Hematopoietic multipotent progenitor cell treated with erythropoietin and hydrocortisone succinate and interleukin-3 and kit ligand, for 6 days (in vitro differentiated cells): ENCODE results near the gene INTS6L.

Source experiments
- DNase-seq: peaks from one replicate; pipeline ENCODE4 v3.0.0-alpha.2; 2015

INTS6L gene, protein sequence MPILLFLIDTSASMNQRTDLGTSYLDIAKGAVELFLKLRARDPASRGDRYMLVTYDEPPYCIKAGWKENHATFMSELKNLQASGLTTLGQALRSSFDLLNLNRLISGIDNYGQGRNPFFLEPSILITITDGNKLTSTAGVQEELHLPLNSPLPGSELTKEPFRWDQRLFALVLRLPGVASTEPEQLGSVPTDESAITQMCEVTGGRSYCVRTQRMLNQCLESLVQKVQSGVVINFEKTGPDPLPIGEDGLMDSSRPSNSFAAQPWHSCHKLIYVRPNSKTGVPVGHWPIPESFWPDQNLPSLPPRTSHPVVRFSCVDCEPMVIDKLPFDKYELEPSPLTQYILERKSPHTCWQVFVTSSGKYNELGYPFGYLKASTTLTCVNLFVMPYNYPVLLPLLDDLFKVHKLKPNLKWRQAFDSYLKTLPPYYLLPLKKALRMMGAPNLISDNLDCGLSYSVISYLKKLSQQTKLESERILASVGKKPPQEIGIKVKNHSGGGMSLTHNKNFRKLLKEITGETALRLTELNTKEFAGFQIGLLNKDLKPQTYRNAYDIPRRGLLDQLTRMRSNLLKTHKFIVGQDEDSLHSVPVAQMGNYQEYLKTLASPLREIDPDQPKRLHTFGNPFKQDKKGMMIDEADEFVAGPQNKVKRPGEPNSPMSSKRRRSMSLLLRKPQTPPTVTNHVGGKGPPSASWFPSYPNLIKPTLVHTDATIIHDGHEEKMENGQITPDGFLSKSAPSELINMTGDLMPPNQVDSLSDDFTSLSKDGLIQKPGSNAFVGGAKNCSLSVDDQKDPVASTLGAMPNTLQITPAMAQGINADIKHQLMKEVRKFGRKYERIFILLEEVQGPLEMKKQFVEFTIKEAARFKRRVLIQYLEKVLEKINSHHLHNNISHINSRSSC

DNA sequence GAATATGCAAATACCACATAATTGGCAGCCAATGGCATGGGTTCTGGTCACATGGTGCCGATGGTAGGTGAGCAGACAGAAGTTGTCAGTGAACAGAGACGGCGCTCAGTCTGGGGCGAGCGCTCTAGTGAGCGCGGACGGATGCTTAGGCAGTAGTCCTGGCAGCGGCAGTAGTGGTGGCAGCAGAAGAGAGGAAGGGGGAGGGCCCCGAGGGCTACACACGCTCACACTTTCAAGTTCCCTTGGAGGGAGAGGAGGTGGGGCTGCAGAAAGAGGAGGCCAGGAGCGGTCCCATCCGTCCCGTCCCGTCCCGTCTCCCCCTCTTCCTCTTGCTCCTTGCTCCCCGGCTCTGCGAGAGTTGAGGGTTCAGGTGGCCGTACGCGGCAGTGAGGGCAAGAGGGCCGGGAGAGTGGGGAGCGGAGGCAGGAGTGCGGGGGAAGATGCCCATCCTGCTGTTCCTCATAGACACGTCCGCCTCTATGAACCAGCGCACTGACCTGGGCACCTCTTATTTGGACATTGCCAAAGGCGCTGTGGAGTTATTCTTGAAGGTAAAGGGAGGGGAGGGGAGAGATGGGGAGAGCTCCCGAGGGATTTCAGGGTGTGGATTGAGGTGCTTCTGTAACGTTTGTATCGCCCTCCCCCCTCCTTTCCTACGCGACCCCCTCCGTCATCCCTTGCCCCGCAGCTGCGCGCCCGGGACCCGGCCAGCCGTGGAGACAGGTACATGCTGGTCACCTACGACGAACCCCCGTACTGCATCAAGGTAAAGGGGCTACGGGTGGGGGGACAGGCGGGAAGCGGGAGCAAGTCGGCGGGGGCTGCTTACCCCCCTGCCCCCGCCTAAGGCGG, at the start of gene INTS6L:
Gene INTS6L, plus strand, starts transcription at position 108 of the 852 bp plus-strand sequence. Its CDS starts 333 bp downstream, at position 441.
- peak; percentile 94 for DNase-seq

DNA sequence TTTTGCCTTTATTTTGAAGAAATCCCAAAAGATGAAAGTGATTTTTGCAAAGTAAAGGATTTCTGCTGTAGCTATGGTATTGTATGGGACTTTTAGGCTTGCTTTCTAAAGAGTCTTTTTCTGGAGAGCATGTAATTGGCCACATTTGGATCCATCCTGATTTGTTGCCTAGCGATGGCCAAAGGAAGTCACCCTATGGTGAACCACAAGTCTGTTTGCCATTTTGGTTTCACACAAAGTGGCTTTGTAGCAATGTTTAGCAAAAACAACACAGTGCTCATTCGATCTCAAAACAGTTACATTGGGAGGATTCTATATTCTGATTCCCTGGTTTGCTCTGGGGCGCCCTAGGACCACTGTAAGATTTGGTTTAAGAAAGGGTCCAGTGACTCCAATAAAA, 44.1 kb upstream of the INTS6L start:
- no peak for DNase-seq

DNA sequence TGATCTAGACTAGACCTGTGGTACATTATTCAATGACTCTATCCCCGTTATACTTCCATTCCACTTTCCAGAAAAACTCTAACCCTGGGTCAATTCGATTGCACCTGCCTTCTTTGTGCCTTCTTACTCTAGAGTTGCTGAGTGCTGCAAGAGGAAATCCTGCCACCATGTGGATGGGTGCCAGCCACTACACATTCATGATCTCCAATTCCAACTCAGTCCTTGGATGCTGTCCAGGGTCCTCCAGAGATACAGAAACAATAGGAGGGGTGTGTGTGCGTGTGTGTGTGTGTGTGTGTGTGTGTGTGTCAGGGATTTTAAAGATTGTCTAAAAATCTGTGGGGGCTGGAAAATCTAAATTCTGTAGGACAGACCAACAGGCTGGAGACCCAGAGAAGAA, 42.9 kb upstream of the INTS6L start:
- DNase-seq = peak; percentile 76

DNA sequence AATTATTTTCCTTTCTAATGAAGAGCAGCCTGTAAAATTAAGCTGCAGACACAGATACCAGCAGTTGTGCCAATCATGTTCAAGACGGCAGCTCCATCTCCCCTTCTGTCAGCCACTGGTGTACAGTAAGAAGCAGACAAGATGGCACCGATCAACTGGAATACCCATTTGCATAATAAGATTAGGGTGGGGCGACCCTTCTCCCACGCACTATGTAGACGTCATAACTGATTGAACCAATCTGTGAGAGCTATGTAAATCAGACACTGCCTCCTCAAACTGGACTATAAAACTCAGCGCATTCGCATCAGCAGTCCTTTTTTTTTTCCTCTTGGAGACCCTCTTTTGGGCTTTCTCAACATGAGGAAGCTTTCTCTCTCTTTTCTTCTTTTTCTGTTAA, 40.4 kb upstream of the INTS6L start:
- no peak for DNase-seq

DNA sequence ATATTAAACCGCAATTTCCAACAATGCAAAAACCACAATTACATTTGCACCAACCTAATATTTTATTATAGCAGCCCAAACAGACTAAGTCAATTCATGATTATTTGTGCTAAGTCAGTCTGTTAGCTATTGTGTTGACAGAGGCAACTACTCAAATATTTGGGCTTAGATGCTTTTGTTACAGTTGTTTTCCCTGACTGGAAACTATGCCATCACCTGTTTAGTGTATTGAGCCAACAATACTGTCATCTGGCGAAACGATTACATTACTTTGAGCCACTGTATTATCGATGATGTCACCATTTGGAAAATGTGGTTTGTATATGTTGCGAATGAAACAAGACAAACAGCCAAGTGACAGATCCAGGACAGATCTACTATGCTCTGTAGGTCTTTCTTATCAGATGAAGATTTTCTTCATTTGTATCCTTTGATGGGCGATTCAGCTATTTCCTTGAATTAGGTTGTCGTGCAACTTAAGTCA, 38.7 kb upstream of the INTS6L start:
- no peak for DNase-seq

DNA sequence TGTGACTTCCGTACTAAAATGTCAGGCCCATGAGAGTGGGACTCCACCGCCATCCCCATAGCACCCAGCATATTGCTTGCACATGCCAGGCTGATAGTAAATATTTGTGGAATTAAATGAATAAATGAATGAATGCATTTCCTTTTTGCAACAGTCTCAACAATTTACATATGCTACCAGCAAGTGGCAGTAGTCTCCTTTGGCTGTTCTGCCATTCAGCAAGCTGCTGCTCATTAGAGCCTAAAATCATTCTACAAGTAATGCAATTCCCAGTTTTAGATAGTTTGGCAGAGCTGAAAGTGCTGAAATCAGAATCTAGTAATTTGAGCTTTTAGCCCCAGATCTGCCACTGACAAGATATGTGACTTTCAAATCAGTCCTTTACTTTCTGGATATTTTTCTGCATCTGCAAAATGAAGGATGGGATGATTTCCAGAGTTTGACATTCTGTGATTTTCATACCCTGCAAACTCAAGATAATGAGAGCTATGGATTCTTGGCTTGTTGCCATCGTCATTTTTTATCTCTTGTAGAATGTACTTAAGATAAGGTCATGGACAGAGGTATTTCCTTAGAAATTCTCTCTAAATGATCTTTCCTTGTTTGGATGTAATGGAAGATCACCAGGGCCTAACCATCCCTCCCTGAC, 35.7 kb upstream of the INTS6L start:
- peak; percentile 62 for DNase-seq

DNA sequence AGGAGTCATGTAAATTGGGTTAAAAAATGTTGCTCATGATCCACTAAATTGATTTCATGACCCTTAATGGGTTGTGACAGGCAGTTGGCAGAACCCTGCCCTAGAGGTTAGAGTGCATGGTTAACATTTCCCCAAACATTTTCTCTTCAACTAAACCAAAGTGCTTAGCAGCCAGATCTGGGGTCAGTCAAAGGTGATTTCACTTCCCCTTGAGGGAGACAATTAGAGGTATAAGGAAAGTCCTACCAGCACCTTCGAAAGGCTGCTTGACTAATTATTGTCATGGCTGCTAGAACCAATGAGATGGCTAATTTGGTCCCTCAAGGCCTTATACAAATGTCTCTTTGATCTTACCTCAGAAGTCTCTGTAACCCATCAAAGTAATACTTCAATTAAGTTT, 30.9 kb upstream of the INTS6L start:
- no peak for DNase-seq

DNA sequence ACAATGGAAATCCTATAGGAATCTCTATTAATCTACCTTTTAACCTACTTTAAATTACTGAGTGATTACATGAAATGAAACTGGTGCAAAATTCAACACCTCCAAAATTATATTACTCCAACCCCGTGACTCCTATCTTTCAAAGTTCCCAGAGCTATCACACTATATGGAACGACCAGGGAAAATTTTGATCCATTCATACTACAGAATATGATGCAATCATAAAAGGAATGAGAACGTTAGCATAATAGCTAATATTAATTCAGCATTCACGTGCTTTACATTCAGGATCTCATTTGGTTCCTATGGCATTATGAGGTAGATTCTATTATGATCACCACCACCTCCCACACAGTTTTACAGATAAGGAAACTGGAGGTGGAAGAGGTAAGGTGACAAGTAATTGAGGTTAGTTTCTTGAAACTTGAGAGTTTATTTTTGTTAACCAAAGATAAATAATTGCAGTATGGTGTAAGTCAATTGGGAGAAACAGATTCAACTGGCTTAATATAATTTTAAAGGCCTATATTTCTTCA, 29.4 kb upstream of the INTS6L start:
- DNase-seq = no peak

DNA sequence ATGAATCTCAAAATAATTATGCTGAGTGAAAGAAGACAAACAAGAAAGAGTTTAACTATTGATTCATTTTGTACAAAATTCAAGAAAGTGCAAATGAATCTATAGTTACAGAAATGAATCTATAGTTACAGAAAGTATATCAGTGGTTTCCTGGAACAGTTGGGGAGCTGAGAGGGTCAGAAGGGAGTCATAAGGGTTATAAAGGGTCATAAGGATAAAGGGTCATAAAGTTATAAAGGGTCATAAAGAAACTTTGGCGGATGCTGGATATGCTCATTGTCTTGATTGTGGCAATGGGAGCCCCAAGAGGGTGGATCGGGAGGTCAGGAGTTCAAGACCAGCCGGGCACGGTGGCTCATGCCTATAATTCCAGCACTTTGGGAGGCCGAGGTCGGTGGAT, 26.0 kb upstream of the INTS6L start:
- DNase-seq = no peak

DNA sequence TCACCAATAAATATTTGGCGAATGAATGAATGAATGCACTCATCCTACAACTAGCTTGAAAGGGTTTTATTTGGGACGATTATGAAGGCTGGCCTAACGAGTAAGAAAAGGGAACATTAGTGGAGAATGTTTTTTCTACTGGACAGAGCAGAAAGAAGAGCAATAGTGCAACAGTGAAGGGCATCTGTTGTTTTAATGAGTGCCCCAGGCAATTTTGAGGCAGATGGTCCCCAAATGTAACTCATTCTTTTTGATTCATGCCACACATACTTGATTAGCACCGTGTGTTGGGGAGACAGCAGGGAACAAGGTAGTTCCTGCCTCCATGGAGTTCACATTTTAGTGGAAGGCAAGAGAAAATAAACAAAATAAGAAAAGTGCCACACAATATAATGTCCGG, 22.7 kb upstream of the INTS6L start:
- DNase-seq = no peak

DNA sequence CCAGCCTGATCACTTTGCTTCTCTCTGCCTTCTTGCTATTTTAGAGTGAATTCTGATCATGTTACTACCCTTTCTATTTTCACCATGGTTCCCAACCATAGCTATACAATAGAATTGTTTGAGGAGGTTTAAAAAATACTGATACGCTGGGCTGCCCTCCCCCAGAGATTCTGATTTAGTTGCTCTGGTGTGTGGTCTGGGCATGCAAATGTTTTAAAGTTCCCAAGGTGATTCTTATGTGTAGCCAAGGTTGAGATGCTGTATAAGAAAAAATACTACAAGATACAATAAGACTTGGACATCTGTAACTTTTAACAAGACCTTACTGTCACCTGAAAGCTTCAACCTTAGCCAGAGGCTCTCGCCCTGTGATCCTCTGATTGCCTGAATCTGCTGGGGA, 22.2 kb upstream of the INTS6L start:
- no peak for DNase-seq

DNA sequence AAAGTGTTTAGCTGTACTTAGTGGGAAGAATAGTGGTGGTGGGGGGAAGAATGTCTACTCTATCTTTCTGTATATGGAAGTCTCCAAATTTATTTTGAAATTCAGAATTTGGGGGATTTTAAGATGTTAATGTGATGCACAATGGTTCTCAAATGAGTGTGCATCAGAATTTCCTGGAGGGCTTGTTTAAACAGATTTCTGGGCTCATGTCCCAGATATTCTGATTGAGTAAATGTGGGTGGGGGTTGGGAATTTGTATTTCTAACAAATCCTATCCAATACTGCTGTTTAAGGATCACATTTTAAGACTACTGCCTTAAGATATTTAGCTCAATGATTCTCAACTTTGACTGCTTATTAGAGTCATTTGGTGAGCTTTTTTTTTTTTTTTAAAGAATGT, 15.1 kb upstream of the INTS6L start:
- DNase-seq = no peak

DNA sequence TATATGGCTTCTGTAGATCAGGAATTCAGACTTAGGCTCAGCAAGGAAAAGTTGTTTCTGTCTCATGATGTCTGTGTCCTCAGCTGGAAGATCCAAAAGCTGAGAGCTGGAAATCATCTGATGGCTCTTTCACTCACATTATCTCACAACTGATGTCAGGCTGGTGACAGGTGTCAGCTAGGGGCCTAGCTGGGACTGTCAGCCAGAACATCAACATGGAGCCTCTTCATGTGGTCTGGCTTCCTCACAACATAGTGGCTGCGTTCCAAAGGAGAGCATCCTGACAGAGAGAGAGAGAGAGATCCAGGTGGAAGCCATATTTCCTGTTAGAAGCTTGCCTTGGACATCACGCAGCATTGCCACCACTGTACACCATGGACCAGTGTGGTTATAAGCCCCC, 10.6 kb upstream of the INTS6L start:
- DNase-seq = no peak

DNA sequence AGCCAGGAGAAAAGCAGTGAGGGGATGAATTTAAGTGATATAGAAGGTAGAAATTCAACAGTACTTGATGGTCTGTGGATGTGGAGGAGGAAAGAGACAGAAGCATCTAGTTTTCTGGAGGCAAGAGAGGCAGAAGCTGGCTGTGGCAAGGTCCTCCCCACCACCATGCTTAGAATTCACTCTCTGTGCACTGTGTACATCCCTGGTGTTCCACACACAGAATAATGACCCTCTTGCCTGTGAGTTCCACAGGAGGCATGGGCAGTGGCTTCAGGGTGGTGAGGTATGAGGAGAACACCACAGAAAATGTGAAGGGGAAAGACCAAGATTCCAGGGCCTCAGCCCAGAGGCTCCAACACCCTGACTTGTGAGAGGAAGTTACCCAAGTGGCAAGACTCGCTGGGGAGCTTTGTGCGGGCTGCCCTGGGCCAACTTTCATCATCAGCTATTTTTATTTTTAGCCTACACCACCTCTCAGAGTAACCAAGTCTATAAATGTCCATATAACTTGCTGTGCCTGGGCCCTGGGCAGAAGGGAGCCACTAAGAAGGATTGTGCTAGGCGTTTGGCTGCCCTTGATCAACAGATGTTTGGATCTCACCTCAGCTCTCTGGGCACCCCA, 7.8 kb upstream of the INTS6L start:
- DNase-seq = no peak

DNA sequence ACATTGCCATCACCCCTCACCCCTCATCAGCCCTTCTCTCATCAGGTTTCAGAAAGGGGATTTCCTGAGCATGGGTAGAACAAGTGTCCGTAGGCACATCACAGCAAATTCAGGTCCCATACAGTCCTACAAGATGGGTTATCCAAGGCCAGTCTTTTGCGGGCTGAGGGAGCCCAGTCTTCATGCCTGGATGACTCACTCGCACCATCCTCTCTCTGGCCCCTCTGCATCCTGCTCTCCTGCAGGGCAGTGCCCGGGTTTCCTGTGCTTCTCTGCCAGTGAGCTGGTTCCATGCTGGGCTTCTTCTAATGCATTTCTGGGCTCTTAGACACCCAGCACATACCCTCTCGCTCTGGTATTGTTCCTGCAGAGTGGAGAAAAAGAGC, 7.3 kb upstream of the INTS6L start:
- DNase-seq = no peak

DNA sequence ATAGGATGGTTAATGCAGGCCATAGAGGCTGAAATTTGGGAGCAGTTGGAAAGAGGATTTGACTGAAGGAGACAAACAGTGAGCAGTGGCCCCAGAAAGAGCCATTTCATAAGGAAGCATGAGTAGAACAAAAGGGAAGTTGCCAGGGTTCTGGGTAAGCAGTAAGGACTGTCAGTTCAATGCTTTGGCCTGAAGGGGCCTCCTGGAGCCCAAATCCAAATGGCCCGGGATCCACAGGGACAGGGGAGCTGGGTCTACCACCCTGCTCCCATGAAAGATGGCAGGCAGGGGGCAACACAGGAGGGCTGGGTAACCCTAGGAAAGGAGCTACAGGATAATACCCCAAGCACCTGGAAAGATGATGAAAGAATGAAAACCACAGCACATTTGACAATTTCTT, 4.1 kb upstream of the INTS6L start:
- DNase-seq = peak; percentile 41

DNA sequence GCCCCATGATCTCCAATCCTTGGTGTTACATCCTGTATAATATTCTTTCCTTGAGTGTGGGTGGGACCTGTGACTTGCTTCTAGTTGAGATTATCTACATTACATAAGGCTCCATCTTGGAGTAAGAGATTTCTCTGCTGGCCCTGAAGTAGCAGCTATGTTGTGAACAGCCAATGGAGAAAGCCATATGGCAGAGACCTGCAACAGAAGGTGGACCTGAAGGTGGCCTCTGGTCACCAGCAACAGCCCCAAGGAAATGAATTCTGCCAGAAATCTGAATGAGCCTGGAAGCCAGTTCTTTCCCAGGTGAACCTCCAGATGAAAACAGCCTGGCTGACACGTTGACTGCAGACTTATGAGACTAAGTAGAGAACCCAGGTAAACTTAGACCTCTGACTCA, 2.3 kb upstream of the INTS6L start:
- no peak for DNase-seq

DNA sequence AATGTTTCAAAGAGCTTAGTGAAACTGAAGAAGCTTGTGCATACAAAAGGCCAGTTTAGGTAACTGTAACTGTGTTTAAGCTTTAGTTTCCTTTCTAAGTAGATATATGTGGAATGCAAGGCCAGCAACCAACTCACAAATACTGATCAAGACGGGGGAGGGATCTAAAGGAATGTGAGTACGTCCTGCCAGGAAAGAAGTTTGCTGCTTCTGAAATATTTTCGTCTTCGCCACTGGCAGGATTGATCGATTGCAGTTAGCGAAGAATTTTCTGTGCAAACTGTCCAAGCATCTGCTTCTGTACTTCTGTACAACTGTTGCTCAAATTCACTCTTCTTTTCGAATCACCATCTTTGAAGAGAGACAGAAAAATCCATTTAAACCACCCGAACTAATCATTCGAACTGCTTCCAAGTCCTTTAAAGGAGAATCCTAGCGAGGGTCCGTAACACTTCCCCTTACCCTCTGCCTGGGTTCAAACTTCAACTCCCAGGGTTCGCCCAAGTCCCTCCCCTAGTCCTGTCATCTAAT, 373 bp upstream of the INTS6L start:
- peak; percentile 20 for DNase-seq

DNA sequence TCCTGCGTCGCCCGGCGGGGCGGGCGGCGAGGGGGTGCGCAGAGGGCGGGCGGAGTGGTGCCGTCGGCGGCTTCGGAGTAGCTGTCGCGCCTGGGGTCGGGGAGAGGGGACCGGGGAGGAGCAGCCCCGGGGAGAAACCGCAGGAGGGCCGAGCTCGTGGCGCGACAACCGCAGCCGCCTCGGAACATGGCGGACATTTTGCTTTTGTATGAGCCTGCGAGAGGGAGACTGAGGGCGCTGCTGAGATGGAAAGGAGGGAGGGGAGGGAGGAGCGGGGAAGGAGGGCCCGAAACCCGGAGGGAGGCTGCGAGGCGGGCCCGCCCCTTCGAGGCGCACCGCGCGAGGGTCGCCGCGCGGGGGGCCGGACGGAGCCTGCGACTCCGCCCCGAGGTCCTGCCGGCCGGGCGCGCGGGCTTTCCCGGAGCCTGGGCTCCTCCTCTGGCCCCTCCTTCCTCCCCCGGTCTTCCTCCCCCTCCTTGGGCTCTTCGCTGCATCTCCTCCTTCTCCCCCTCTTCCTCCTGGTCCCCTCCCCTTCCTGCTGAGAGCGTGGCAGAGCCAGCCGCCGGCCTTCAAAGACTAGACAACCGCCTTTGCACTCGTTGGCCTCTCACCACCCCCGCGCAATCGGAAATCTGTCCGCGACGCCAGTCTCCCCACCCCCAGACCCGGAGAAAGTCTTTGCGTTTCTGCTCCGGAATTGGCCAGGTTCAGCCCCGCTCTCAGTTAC, 1.1 kb downstream of the INTS6L start:
- peak; percentile 92 for DNase-seq

DNA sequence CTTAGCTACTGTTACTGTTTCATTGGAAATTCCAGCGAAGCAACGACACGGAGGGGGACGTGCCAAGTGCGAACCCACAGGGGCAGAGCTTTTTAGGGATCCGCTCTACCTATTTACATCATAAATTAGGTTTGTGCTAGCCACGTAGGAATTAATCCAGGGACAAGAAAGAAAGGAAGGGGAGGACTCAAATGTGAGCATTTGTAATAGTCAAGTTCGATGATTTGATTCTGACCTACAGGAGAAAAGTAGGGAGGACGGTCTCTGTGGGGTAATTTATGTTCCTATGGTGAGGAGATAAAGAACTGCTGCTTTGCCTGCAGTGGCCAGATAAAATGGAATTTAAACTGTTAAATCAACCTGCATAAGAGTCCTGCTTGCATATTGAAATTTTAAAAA, 1.7 kb downstream of the INTS6L start:
- DNase-seq = peak; percentile 75
